Measurements from ENCODE around the gene RAB39B. TPM values are rescaled to one million over a fixed set of nuclear protein-coding genes. Genes with fewer than 3 reads are reported as not detected.
A peak's percentile ranks its signal among the peaks of the same experiment; 100 is the strongest.

RAB39B gene
- total and polyA plus RNA-seq, 10 of the 15 experiments (the other 5 are each of a cell fraction or from before 2014, with no cell fraction given): 1.6 to 8.6 (median 6.7) TPM

GRCh38 chrX:155215443-155216178 lies 48.7 kb downstream of the RAB39B start:
- Histone ChIP-seq H2AFZ (ENCODE audit: control insufficient read depth, low read depth, low read length) (peak overlapping the region; percentile 90), H3K27ac (ENCODE audit: control insufficient read depth, insufficient read depth) (peak overlapping the region; percentile 82)
- peak; percentile 54 for ATAC-seq

GRCh38 chrX:155213731-155214130 lies 50.6 kb downstream of the RAB39B start:
- in situ Hi-C loops (cut with MboI) (loop anchor here (5.0 kb wide), 1 partner anchor 226 kb away; no protein-coding TSS in a partner anchor), intact Hi-C loops (cut with micrococcal nuclease; ENCODE audit: unreplicated experiment) (loop anchor here (10.0 kb wide), 1 partner anchor 229 kb away; no protein-coding TSS in a partner anchor)
- no peak for ATAC-seq
- no peak overlapping the region for H3K4me2 ChIP-seq (ENCODE audit: control insufficient read depth, insufficient read depth)
- WGBS (ENCODE audit: insufficient coverage, insufficient replicate concordance, low lambda C conversion rate, missing lambda C conversion rate): 63% methylated on average over 4 of the region's 4 CpGs
- H3K9ac ChIP-seq (ENCODE audit: control insufficient read depth, insufficient read depth, low read length): no peak overlapping the region
- peaks cover 23% of the 10 kb centered on the region for H3K79me2 ChIP-seq (ENCODE audit: control insufficient read depth, insufficient read depth, low read length)
- H3K27me3 ChIP-seq (replicated peaks in 1 of 2; ENCODE audit: control insufficient read depth in 2 of 2, insufficient read depth in 2 of 2, low read length in 1 of 2): no peaks in the 10 kb centered on the region
- ChIA-PET CTCF (interaction anchor here (1.7 kb wide), 1 partner anchor 296 kb away, joined by 6 read pairs; no protein-coding TSS in a partner anchor), SMC1A (ENCODE audit: uncharacterized antibody, unreplicated experiment) (no interaction called here), POLR2A (no interaction called here), RAD21 (ENCODE audit: unreplicated experiment) (no interaction called here)
- no peak for DNase-seq (ENCODE audit: low read depth, low spot score)
- no peak for FAIRE-seq
- no peaks in the 10 kb centered on the region for H3K36me3 ChIP-seq (ENCODE audit: control insufficient read depth in 2 of 2, insufficient read depth in 2 of 2, low read length in 1 of 2)
- no peak overlapping the region for H3K27ac ChIP-seq (ENCODE audit: control insufficient read depth, insufficient read depth)
- no peaks in the 10 kb centered on the region for H4K20me1 ChIP-seq (ENCODE audit: control insufficient read depth, insufficient read depth)
- H2AFZ ChIP-seq (ENCODE audit: control insufficient read depth, low read depth, low read length): no peak overlapping the region
- BruUV-seq (replicated peaks): no TSS peak
- H3K4me3 ChIP-seq: no peak overlapping the region
- H3K9me3 ChIP-seq (replicated peaks; ENCODE audit: control insufficient read depth, insufficient read depth, low read length): no peaks in the 10 kb centered on the region; the same call in 1 of the 3 replicates
- no peaks in the 10 kb centered on the region for H3K4me1 ChIP-seq (ENCODE audit: control insufficient read depth, insufficient read depth, low read length)
- TF ChIP-seq MTA3 (IDR thresholded peaks at IDR 0.05; ENCODE audit: borderline replicate concordance, low read length) (no peak), POLR2AphosphoS2 (IDR thresholded peaks at IDR 0.05; ENCODE audit: low read depth, low read length) (no peak), NFYA (IDR thresholded peaks at IDR 0.05; ENCODE audit: borderline replicate concordance, low read depth, low read length) (no peak), MLLT1 (IDR thresholded peaks at IDR 0.05) (no peak), BCL3 (IDR thresholded peaks at IDR 0.05; ENCODE audit: borderline replicate concordance, insufficient read depth, low read depth, low read length, poor library complexity, severe bottlenecking) (no peak), POU2F2 (IDR thresholded peaks at IDR 0.05; ENCODE audit: borderline replicate concordance, low read depth, low read length) (no peak), SIX5 (IDR thresholded peaks at IDR 0.05; ENCODE audit: low read depth, low read length, severe bottlenecking) (no peak), ATF2 (IDR thresholded peaks at IDR 0.05; ENCODE audit: low read length) (no peak), SREBF2 (IDR thresholded peaks at IDR 0.05; ENCODE audit: low read length) (no peak)

More at GRCh38 chrX:155215443-155216178, 48.7 kb downstream of the RAB39B start:
- no peaks in the 10 kb centered on the region for H3K4me1 ChIP-seq (ENCODE audit: control insufficient read depth, insufficient read depth, low read length)
- peak overlapping the region; percentile 53 for H3K4me3 ChIP-seq
- no peaks in the 10 kb centered on the region for H4K20me1 ChIP-seq (ENCODE audit: control insufficient read depth, insufficient read depth)
- 47% methylated on average over 15 of the region's 15 CpGs for WGBS (ENCODE audit: insufficient coverage, insufficient replicate concordance, low lambda C conversion rate, missing lambda C conversion rate)
- RAD21 ChIA-PET (ENCODE audit: unreplicated experiment): interaction anchor here (1.0 to 2.8 kb wide), 5 partner anchors 13 to 117 kb away, joined by 3 to 16 read pairs (median 3); no protein-coding TSS in a partner anchor
- H3K9ac ChIP-seq (ENCODE audit: control insufficient read depth, insufficient read depth, low read length): peak overlapping the region; percentile 86
- no peak for DNase-seq (ENCODE audit: low read depth, low spot score)
- SMC1A ChIA-PET (ENCODE audit: uncharacterized antibody, unreplicated experiment): interaction anchor here (1.0 to 1.9 kb wide), 2 partner anchors 15 to 47 kb away, joined by 3 to 5 read pairs; no protein-coding TSS in a partner anchor
- no peaks in the 10 kb centered on the region; the same call in 1 of the 3 replicates for H3K9me3 ChIP-seq (replicated peaks; ENCODE audit: control insufficient read depth, insufficient read depth, low read length)
- POLR2A ChIA-PET: interaction anchor here (0.6 to 2.1 kb wide), 3 partner anchors 9 to 15 kb away, joined by 3 to 11 read pairs (median 3); no protein-coding TSS in a partner anchor
- intact Hi-C loops (cut with micrococcal nuclease; ENCODE audit: unreplicated experiment): loop anchor here (1.0 to 10.0 kb wide), 3 partner anchors 49 to 231 kb away; partner anchors contain the start of genes BRCC3, CMC4, MTCP1 and RAB39B
- TSS peak; percentile 73 for BruUV-seq (replicated peaks)
- CTCF ChIA-PET: interaction anchor here (1.0 to 1.7 kb wide), 7 partner anchors 11 to 298 kb away, joined by 3 to 6 read pairs (median 4); no protein-coding TSS in a partner anchor
- H3K36me3 ChIP-seq (ENCODE audit: control insufficient read depth in 2 of 2, insufficient read depth in 2 of 2, low read length in 1 of 2): no peaks in the 10 kb centered on the region
- H3K4me2 ChIP-seq (ENCODE audit: control insufficient read depth, insufficient read depth): peak overlapping the region; percentile 61
- FAIRE-seq: no peak
- H3K27me3 ChIP-seq (replicated peaks in 1 of 2; ENCODE audit: control insufficient read depth in 2 of 2, insufficient read depth in 2 of 2, low read length in 1 of 2): no peaks in the 10 kb centered on the region
- TF ChIP-seq TCF12 (IDR thresholded peaks at IDR 0.05; ENCODE audit: low read depth, low read length): no peak
- TF ChIP-seq PAX5 (IDR thresholded peaks at IDR 0.05; ENCODE audit: borderline replicate concordance, low read depth, low read length): peak; percentile 4; the same call in 1 of the 2 replicates
- in situ Hi-C loops (cut with MboI): loop anchor here (5.0 kb wide), 1 partner anchor 52 kb away; no protein-coding TSS in a partner anchor
- peaks cover 28% of the 10 kb centered on the region for H3K79me2 ChIP-seq (ENCODE audit: control insufficient read depth, insufficient read depth, low read length)

Data from GM12878 (cell line).